Stimulated activated CD8-positive, alpha-beta memory T cell treated with anti-CD3 and anti-CD28 coated beads, Interleukin-4, amount 100 ng/mL, for 48 hours (primary cell): Measurements from ENCODE around the gene QRICH1.

Source experiments
- DNase-seq: peaks from one replicate; pipeline ENCODE4 v3.0.0-alpha.2; 2020

QRICH1 gene, protein sequence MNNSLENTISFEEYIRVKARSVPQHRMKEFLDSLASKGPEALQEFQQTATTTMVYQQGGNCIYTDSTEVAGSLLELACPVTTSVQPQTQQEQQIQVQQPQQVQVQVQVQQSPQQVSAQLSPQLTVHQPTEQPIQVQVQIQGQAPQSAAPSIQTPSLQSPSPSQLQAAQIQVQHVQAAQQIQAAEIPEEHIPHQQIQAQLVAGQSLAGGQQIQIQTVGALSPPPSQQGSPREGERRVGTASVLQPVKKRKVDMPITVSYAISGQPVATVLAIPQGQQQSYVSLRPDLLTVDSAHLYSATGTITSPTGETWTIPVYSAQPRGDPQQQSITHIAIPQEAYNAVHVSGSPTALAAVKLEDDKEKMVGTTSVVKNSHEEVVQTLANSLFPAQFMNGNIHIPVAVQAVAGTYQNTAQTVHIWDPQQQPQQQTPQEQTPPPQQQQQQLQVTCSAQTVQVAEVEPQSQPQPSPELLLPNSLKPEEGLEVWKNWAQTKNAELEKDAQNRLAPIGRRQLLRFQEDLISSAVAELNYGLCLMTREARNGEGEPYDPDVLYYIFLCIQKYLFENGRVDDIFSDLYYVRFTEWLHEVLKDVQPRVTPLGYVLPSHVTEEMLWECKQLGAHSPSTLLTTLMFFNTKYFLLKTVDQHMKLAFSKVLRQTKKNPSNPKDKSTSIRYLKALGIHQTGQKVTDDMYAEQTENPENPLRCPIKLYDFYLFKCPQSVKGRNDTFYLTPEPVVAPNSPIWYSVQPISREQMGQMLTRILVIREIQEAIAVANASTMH

DNA sequence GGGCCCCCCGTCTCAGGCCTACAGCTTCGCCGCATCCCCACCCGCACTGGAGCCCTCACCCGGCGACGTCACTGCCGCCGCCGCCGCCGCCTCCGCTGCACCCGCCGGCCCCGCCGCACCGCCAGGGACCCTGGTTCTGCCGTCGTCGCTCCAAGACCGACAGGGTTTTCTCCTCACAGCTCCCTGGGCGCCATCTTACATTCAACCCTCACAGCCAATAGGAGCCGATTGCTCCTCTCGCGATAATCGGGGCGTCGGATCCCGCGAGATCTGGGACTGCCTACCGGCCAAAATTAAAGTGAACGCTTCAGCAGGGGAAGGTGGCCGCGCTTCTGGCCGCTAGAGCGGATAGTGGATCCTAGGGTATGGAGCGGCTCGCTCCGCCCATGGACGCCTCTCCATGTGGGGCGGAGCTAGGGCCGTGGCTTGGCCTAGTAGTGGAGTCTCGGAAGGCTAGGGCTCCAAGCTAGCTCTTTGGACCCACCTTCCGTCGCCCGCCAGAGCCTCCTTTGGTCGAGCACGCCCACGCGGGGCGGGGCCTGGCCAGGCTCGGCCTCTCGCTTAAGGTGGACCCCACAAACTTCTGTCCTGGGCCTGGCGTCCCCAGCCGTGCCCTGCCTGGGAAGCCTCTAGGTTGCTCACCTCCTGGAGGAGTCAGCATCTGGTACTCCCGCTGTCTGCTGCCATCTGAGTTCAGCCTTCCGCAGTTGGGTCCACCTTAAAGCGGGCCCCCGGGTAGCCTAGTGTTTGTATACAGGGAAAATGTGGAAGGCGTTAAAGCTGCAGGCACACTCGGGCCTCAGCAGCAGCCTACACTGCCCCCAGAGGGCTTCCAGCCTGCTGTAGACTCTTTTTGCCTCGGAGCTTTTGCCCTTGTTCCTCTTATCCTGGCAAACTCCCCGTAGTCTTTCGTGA is at the start of gene QRICH1:
Gene QRICH1, minus strand, starts transcription at position 219 of the 915 bp plus-strand sequence. CDS start 17,054 bp downstream, outside the sequence.
- DNase-seq, result peak; percentile 96

DNA sequence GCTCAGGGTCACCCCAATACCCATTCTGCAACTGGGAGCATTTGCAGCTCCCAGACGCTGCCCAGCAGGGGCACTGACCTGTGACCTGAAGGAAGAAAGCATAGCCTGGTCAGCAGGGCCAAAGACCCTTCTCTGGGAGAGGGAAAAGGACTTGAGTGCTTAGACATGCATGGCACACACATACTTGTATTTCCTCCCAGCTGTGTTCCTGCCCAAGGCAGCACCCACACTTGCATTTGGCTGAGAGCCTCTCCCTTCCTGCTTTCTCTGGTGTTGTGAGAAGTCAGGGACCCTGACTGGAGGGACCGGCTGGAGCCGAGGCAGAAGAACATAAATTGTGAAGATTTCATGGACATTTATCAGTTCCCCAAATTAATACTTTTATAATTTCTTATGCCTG is 46.2 kb upstream of the QRICH1 start:
- no peak for DNase-seq

DNA sequence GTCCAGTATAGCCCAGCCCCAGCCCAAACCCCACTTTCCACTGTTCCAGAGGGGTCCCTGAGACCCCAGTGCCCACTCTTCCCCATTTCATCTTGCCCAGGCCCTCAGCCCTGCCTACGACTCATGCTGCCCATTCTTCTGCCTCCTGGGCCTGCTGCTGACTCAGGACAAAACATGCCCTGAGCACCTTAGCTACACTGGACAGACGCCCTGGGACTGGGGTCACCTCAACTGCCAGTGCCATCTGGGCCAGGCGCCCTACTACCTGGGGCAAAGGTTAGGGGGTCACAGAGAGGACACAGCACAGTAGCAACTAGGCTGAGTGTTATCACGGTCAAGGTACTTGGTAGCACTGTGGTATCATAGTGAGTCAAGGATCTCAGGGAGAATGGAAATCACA is 41.6 kb upstream of the QRICH1 start:
- no peak for DNase-seq

DNA sequence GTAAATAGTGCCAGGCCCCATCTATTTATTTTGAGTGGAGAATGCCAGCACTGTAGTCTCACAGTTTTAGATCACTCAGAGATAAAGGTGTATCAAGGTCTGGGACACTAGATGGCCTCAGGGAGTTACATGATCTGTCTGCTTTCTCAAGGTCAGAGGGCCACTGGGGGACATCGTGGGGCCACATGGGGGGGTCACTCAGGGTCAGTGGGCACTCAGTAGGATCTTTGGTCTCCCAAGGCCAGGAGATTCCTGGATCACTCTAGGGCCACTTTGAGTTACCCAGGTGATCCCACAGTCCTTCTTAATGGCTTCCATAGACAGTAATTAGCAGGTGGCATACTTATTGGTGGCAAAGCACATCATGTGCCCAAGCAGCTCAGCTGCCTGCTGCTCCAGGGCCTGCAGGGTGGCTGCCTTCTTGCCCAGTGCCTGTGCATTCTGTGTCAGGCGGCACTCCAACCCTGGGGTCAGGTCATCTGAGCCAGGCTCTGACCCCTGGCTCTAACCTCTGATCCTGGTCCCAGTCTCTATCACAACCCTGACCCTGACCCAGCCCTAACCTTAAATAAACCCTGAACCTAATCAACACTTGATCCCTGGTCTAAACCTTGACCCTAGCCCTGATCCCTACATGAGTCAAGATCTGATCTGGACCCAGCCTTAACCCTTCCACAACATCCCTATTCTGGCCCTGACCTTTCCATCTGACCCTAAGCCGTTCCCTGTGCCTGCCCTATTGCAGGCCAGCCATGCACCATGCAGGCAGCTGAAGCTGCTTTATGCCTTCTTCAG is 40.8 kb upstream of the QRICH1 start:
- no peak for DNase-seq

DNA sequence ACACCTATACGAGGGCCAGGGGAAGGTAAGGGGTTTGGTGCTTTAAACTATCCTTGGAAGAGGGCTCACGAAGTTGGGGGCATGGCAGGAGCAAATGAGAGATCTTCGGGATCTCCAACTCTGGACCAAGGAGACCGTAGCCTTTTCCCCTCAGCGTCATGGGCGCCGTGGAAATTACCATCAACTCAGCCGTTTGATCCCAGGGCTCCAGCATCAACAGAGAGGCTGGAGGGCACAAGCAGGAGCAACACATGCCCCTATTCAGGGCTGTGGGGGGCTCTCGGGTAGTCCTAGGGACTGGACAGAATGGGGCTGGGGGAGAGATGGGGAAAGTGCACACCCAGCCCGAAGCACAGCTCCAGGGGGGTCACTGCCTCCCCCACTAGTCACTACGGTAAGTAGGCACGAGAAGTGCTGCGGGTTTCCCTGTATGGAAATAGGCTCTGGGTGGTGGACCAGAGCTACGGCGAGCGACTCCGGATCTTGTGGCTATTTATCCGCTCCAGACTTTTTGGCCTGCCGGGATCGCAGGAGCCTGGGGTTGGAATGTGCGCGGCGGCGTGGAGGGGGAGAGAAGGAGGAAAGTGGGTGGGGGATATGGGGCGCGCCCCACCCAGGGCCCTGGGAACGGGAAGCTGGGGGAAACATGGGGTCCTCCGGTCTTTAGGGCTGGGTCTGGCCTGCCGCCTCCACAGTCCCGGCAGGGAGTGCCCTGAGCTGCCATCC is 39.5 kb upstream of the QRICH1 start:
- no peak for DNase-seq

DNA sequence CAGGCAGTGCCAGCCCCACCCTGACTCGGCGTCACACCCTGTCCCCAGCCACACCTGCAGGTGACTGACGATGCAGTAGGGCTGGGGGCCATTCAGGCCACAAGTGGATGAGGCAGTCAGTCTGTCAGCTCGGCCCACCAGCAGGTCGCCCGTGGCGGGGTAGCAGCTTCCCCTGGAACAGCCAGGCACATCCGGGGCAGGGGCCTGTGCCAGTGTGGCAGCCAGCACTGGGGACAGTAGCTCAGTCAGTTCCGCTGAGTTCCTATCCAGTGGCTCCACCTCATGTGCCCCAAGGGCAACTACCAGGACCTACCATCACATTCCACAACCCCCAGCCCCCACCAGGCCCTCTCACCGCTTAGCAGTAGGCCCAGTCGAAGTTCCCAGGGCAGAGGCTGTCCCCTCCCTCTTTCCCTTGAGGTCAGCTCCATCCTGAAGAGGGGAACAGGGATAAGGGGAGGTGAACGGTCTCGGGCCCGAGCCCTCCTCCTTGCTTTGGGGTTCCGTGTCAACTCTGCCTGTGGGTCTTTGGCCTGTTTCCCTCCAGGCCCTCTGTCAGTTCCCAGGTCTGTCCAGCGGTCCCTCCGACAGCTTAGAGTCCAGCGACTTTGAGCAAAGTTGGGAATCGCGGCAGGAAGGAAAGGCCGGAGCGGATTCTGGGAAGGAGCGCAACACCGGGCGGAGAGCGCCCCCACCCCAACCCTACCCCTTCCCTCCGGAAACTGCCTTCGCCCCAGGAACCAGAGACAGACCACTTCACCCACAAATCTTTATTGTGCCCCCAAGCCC is 38.8 kb upstream of the QRICH1 start, which contains the start of gene LAMB2:
Gene LAMB2, minus strand, starts transcription at position 614 of the 789 bp plus-strand sequence. Its CDS starts 183 bp downstream, at position 431.
- DNase-seq, result no peak

DNA sequence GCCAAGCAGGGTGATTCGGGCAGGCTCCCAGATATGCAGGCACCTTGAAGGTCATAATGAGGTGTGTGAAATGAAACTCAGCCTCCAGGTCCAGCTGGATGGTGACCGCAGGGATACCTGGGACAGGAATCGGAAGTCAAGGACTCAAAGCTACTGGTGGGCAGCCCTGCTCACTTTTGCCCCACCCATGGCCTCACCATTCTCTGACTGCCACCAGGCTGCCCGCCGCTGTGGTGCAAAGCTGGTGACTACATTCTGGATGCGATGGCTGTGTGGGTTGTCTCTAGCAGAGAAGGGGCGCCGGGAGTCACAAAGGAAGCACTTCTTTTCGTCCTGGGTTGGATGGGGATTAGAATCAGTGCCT is 38.2 kb upstream of the QRICH1 start:
- DNase-seq, result no peak

DNA sequence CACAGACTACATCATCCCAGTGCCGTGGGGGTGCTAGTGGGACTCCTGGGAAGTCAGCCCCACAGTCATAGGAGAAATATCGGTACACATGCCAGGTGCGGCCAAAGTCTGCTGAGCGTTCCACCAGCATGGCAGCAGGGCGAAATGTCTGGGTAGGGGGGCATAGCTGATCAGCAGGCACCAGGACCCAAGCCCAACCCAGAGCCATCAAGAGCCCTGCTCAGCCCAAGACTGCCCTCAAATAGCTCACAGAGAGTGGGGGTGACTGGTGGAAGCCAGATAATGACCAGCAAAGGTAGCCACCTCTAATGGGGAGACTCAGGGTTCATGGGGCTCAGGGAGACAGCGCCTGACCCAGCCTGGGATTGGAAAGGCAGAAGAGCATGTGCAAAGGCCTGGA is 37.7 kb upstream of the QRICH1 start:
- DNase-seq, result no peak

DNA sequence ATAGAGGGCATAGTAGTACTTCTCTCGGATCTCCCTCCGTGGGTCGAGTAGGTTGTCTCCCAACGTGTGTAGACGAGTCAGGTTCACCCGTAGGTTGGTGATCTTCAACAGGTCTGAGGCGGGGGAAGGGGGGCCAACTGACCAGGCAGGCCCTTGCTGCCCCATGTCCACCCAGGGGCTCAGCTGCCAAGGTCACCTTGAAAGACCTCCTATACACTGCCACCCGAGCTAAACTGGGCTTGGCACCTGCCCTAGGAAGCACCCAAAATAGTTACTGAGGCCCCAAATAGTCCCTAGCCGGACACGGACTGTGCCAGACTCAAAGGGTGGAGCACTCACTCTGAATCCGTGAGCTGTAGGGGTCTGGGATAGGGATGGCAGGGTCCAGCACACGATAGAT is 37.2 kb upstream of the QRICH1 start:
- no peak for DNase-seq

DNA sequence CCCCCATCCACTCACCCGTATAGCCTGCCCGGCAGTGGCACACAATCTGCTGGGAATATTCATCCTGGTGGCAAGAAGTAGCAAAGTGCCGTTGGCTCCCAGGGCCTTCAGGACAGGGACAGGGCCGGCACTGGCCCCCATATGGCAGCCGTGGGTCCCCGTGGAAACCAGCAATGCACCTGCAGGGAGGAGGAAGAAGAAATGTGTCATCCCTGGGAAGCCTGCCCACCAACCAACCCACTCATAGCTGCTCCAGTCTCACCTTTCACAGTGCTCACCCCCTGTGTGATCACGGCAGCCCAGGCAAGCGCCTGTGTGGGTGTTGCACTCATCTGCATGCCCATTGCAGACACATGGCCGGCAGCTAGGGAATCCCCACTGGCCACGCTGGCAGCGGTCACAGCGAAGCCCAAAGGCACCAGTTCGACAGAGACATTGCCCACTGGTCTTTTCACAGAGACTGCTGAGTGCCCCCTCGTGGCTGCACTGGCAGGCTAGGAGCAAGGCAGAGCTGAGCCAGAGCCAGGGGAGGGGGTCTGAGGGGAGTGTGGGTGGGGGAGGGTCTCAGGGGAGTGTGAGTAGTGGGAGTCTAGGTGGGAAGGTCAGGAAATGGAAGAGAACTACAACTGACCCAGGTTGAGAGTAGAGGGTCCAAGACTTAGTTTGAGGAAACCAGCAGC is 31.3 kb upstream of the QRICH1 start:
- no peak for DNase-seq

DNA sequence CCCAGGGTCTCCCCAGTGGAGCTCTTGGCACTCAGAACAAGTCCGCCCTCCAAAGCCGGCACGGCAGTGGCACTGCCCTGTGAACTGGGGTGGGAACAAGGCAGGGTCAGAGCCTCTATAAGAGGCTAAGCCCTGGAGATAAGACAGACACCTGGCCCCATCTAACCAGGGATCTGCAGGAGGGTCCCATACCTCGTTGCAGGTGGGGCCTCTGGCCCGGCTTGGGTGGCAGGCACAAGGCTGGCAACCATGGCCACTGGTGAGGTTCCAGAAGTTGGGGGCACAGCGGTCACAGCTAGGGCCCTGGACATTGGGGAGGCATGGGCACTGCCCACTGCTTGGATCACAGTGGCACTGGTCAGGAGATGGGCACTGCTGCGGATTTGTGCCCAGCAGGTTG is 30.3 kb upstream of the QRICH1 start:
- DNase-seq, result no peak

DNA sequence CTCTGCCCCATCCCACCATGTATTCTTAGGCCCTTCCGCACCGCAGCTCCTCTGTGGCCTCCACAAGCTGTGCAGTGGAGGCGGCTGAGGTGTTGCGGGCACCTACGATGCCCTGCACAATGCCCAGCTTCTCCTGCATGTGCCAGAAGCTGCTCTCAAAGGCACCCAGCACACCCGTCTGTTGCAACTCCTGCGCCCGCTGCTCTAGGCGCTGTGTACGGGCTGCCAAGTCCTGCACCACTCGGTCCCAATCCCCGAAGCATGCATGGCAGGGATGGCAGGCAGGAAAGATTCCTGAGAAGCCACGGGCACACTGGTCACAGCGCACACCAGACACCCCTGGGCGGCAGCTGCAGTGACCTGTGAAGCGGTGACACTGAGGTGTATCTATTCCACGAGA is 29.8 kb upstream of the QRICH1 start:
- DNase-seq, result no peak

DNA sequence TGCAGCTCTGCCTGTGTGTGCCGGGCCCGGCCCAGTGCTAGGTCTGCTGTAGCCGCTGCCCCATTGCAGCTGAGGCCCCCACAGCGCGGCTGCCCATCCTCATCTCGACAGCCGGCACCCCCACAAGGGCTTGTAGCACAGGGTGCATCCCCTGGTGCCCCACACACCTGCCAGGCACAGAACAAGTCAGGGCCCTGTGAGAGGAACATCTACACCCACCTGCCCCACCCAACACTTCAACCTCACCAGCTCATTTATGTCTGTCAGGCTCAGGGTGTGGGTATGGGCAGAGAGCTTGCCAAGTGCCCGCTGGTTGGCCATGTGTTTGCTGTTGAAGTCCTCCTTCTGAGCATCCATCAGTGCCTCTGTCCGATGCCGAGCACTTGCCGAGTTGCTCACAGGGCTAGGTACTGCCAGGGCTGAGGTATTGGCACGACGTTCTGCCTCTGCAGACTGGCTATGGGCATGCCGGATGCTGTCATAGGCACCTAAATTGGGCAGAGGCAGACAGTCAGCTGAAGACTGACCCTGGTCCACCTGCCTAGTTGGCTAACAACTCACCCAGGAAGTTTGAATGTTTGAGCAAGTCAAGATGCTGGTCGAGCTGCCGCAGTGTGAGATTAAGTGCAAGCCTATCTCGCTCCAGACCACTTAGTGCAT is 29.1 kb upstream of the QRICH1 start:
- no peak for DNase-seq

DNA sequence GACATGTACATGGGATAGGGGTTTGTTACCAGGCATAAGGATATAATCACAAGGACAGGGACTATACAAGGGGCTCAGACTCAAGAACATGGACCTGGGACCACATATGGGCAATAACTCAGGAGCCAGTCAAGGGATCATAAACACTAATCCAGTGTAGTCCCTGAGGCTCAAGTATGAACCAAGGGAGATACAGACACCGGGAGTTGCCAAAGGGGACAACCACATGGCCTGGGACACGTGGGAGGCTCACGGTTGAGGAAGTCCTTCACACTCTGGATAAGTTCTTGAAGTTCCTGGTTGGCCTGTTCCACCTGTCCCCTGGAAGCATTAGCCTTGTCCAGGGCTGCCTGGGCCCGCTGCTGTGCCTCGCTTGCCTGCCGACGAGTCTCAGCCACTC is 28.6 kb upstream of the QRICH1 start:
- DNase-seq, result no peak

DNA sequence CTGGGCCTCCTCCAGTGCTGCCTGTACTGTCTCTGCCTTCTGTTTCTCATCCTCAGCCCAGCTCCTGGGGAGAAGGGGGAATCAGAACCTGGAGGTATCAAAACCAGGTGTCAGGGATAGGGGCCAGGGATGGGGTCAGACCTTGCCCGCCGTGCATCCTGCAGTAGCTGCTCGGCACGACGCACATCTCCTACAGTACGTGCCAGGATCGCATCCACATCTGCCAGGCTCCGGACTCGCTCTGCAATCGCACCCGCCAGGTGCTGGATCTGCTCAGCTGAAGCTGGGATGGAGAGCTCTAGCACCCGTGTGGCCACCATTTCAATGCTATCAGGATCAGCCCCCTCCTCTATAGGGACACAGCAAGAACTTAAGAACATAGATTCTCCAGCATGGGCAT is 28.2 kb upstream of the QRICH1 start:
- no peak for DNase-seq

DNA sequence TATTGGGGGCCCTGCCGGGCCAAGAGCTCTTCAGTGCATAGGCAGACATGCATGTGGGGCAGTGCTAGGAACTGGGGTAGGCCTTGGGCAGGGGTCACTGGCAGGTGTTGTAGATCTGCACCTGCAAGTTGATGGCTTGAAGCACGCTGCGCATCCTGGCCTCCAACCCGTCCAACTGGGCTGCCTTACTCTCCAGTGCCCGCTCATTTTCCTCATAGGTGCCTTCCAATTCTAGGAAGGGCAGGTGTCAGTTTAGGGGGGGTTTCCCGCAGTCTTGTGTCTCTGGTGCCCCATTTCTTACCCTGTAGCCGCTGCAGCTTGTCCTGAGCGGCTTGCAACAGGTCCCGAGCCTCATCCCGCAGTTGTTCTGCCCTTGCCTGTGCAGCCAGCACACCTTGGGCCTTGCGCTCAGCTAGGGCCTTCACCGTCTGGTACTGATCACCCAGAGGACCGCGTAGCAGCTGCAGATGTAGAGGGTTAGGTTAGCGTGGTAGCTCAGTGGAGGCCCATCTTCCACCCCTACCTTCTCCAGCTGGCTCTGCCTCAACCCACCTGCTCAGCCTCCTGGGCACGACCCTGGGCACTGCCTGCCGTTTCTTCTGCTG is 27.4 kb upstream of the QRICH1 start:
- DNase-seq, result no peak

DNA sequence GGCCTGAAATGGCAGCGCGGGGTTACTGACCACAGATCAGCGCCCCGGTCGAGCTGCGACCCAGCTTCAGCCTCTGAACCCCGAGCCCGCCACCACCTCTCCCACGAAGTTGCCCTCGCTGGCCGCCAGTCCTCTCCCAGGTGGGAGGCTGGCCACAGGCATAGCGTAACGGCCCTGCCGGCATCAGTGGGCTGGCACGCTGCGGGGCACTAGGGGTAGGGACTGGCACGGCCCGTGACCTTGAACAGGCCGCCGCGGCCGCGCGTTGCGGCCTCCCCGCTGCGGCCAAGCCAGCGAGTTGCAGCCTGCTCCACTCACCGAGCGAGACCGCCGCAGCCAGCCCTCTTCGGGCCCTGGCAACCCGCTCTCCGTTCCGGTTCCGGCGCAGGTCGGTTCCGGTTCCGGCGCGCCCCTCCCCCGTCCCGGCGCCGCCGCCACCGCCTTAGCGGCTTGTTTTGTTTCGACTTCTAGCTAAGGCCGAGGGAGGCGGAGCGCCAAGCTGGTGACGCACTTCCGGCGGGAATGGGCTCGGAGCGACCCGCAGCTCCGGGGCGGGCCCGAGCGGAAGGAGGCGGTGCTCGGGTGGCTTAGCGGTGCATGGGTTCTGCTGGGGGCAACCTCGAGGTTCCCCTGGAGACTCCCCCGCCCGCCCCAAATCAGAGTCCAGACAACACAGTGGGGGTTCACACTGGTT is 26.7 kb upstream of the QRICH1 start, which contains the start of gene USP19:
Gene USP19, minus strand, starts transcription at position 386 of the 694 bp plus-strand sequence. CDS start 1,678 bp downstream, outside the sequence.
- DNase-seq, result peak; percentile 96

DNA sequence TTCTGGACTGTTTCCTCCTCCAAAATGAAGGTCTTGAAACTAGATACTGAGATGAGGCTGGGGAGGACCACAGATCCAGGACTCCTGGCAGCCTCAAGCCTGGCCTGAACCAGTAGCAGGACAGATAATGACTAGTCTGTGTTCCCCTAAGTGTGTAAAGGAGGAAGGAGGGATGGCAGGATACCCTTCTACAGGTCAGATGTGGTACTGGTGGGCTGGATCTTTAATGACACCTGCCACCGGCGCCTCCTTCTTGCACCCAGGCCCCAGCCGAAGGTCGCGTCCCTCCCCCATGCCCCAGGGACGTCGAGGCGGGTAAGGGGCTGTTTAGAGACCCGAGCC is 26.2 kb upstream of the QRICH1 start:
- no peak for DNase-seq
